Measurements from ENCODE around the gene PALM. TPM values are rescaled to one million over a fixed set of nuclear protein-coding genes. Genes with fewer than 3 reads are reported as not detected.

Gene PALM
- total RNA-seq, 1 experiment from 2014 or later = 43.7 TPM

- TF ChIP-seq REST (IDR thresholded peaks at IDR 0.05; ENCODE audit: low read depth) (no peak), ZNF274 (IDR thresholded peaks at IDR 0.05; ENCODE audit: low read depth, low read length) (no peak), YY1 (IDR thresholded peaks at IDR 0.05; ENCODE audit: extremely low read depth, insufficient replicate concordance, low read depth, low read length) (no peak), ZBTB33 (IDR thresholded peaks at IDR 0.05; ENCODE audit: extremely low read depth, insufficient replicate concordance, low read length) (no peak), RAD21 (IDR thresholded peaks at IDR 0.05; ENCODE audit: low read depth) (no peak), EZH2 (IDR thresholded peaks at IDR 0.05) (no peak), ATF3 (IDR thresholded peaks at IDR 0.05) (no peak), POLR2A (IDR thresholded peaks at IDR 0.05; ENCODE audit: borderline replicate concordance, extremely low read depth, insufficient read depth, insufficient read length) (no peak), FOSL1 (IDR thresholded peaks at IDR 0.05; ENCODE audit: low read depth) (no peak)
Measured at GRCh38 chr19:787536-787935, 78.8 kb downstream of the PALM start (continued).

GRCh38 chr19:788686-788982 is 79.9 kb downstream of the PALM start:
- intact Hi-C loops (cut with micrococcal nuclease) = no loop called here
- H3K36me3 ChIP-seq (ENCODE audit: control insufficient read depth in 1 of 2, insufficient read depth in 2 of 2, low read length in 2 of 2) = no peaks in the 10 kb centered on the region
- ChIA-PET CTCF (no interaction called here), RAD21 (ENCODE audit: low non-redundant PET in 1 of 2, low total read pairs in 2 of 2, uncharacterized antibody in 2 of 2, unreplicated experiment in 2 of 2) (no interaction called here), POLR2A (no interaction called here)
- H3K4me2 ChIP-seq (ENCODE audit: low read length) = no peak overlapping the region
- H3K27ac ChIP-seq (ENCODE audit: low read depth, low read length) = no peak overlapping the region
- no peaks in the 10 kb centered on the region for H3K79me2 ChIP-seq (ENCODE audit: insufficient read depth, low read length)
- no TSS peak for BruUV-seq (replicated peaks)
- no peak overlapping the region for H3K4me3 ChIP-seq (replicated peaks in 1 of 2; ENCODE audit: low read depth in 1 of 2, low read length in 2 of 2)
- no peaks in the 10 kb centered on the region for H3K27me3 ChIP-seq (ENCODE audit: insufficient read depth, low read length)
- H3K9me2 ChIP-seq (ENCODE audit: insufficient read depth) = no peaks in the 10 kb centered on the region
- H2AFZ ChIP-seq (ENCODE audit: low read depth, low read length, poor library complexity, severe bottlenecking) = no peak overlapping the region
- DNase-seq (ENCODE audit: low read depth, low spot score) = no peak
- H4K20me1 ChIP-seq (ENCODE audit: insufficient read depth) = no peaks in the 10 kb centered on the region
- no peak overlapping the region for H3K9ac ChIP-seq (ENCODE audit: low read length)
- ATAC-seq = no peak
- H3K9me3 ChIP-seq (ENCODE audit: control insufficient read depth in 1 of 2, insufficient read depth in 1 of 2, low read depth in 1 of 2, low read length in 2 of 2) = no peaks in the 10 kb centered on the region
- H3K4me1 ChIP-seq (ENCODE audit: control insufficient read depth in 1 of 2, insufficient read depth in 2 of 2, low read length in 2 of 2) = peaks cover 11 to 13% of the 10 kb centered on the region in 2 experiments
- TF ChIP-seq POLR2A (IDR thresholded peaks at IDR 0.05; ENCODE audit: borderline replicate concordance, extremely low read depth, insufficient read depth, insufficient read length) (no peak), SP1 (IDR thresholded peaks at IDR 0.05; ENCODE audit: low read depth) (no peak), TCF7L2 (IDR thresholded peaks at IDR 0.05; ENCODE audit: borderline replicate concordance, extremely low read depth, insufficient read depth, insufficient read length) (no peak), YY1 (IDR thresholded peaks at IDR 0.05; ENCODE audit: extremely low read depth, insufficient replicate concordance, low read depth, low read length) (no peak), CTCF (IDR thresholded peaks at IDR 0.05 in 2 of 3, conservative IDR thresholded peaks at IDR 0.05 in 1 of 3; ENCODE audit: borderline replicate concordance in 1 of 3, insufficient read depth in 1 of 3, low read depth in 2 of 3, low read length in 2 of 3) (no peak), ATF3 (IDR thresholded peaks at IDR 0.05) (no peak), POLR2AphosphoS5 (IDR thresholded peaks at IDR 0.05; ENCODE audit: low read depth, low read length) (no peak)
